ENCODE results near the gene KCTD6.

GRCh38 chr3:58530354-58530865 is 38.5 kb downstream of the KCTD6 start:
- no peak for TF ChIP-seq POLR2A (IDR thresholded peaks at IDR 0.05; ENCODE audit: low read depth)
- no peak for TF ChIP-seq CTCF (IDR thresholded peaks at IDR 0.05)
- TF ChIP-seq EP300 (IDR thresholded peaks at IDR 0.05), result no peak
- TF ChIP-seq POLR2AphosphoS5 (IDR thresholded peaks at IDR 0.05), result no peak

Measured in esophagus muscularis mucosa (tissue), 4 donors.